ENCODE measurements around the gene KLHL1.

KLHL1 gene

DNA sequence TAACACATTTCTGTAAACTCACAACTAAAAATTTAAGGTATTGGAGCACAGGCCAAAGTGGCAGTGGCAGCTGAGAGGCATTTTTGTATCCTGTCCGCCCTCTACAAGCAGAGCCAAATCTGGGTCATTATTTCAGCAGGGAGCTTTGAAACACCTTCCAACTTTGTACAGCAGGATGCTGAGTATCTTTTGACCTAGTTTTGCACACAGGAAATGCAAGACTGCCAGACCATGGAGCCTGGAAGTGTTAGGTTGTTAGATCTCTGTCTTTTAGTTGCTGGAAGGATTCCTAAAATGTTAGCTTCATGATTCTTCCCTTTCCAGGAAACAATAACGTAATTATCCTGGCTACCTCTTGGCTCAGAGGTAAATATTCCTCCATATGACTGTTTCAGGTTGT is 149.2 kb downstream of the KLHL1 start:
- Histone ChIP-seq H3K4me3 (ENCODE audit: control insufficient read depth in 1 of 7, extremely low read depth in 1 of 7, insufficient read depth in 4 of 7, low read depth in 2 of 7, low read length in 6 of 7) (no peak overlapping the region), H3K9me3 (ENCODE audit: control extremely low read depth in 1 of 5, control insufficient read depth in 4 of 5, insufficient read depth in 2 of 5, low read depth in 1 of 5, low read length in 4 of 5) (no peaks in the 10 kb centered on the region), H3K4me1 (ENCODE audit: control extremely low read depth in 1 of 4, control insufficient read depth in 4 of 4, insufficient read depth in 4 of 4, low read length in 3 of 4) (peaks cover 0 to 10% (median 0%) of the 10 kb centered on the region in 4 experiments), H3K36me3 (ENCODE audit: control insufficient read depth in 4 of 4, insufficient read depth in 4 of 4, low read length in 3 of 4) (no peaks in the 10 kb centered on the region), H3K27me3 (replicated peaks in 2 of 5; ENCODE audit: control insufficient read depth in 4 of 5, insufficient read depth in 5 of 5, low read length in 4 of 5) (no peaks in the 10 kb centered on the region), H3K27ac (ENCODE audit: insufficient read depth in 1 of 2, low read depth in 1 of 2, low read length in 2 of 2, poor library complexity in 1 of 2, severe bottlenecking in 2 of 2) (no peak overlapping the region)
- DNase-seq = no peak
- POLR2A ChIA-PET = no interaction called here
- CTCF ChIA-PET = interaction anchor here (0.6 kb wide), 1 partner anchor 341 kb away, joined by 3 read pairs; no protein-coding TSS in a partner anchor
- WGBS (ENCODE audit: insufficient coverage) = 100% methylated on average over 1 of the region's 2 CpGs

DNA sequence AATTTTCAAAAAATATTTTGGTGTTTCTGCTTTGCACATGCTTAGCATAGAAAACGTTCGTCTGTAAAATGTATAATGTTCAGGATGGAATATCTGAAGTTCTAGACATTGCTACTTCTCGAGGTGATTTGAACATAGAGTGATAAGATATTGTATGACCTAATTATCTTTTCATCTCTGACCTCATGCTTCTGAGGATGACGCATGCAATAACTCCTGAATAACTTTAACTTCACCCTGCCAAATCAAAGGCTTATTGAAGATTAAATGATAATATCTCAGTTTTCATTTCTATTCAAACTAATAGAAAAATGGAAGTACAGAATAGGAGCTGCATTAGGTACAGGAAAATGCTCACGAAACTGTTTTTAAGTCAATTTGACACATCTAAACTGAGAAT is 151.4 kb downstream of the KLHL1 start:
- 100% methylated on average over 2 of the region's 5 CpGs for WGBS (ENCODE audit: insufficient coverage)
- H3K9me3 ChIP-seq (ENCODE audit: control extremely low read depth in 1 of 5, control insufficient read depth in 4 of 5, insufficient read depth in 2 of 5, low read depth in 1 of 5, low read length in 4 of 5) = no peaks in the 10 kb centered on the region
- no peak overlapping the region for H3K4me3 ChIP-seq (ENCODE audit: control insufficient read depth in 1 of 7, extremely low read depth in 1 of 7, insufficient read depth in 4 of 7, low read depth in 2 of 7, low read length in 6 of 7)
- H3K4me1 ChIP-seq (ENCODE audit: control extremely low read depth in 1 of 4, control insufficient read depth in 4 of 4, insufficient read depth in 4 of 4, low read length in 3 of 4) = peaks cover 0 to 10% (median 0%) of the 10 kb centered on the region in 4 experiments
- H3K27ac ChIP-seq (ENCODE audit: insufficient read depth in 1 of 2, low read depth in 1 of 2, low read length in 2 of 2, poor library complexity in 1 of 2, severe bottlenecking in 2 of 2) = no peak overlapping the region
- POLR2A ChIA-PET = no interaction called here
- no peak for DNase-seq
- H3K27me3 ChIP-seq (replicated peaks in 2 of 5; ENCODE audit: control insufficient read depth in 4 of 5, insufficient read depth in 5 of 5, low read length in 4 of 5) = no peaks in the 10 kb centered on the region
- no peaks in the 10 kb centered on the region for H3K36me3 ChIP-seq (ENCODE audit: control insufficient read depth in 4 of 4, insufficient read depth in 4 of 4, low read length in 3 of 4)
- CTCF ChIA-PET = no interaction called here

DNA sequence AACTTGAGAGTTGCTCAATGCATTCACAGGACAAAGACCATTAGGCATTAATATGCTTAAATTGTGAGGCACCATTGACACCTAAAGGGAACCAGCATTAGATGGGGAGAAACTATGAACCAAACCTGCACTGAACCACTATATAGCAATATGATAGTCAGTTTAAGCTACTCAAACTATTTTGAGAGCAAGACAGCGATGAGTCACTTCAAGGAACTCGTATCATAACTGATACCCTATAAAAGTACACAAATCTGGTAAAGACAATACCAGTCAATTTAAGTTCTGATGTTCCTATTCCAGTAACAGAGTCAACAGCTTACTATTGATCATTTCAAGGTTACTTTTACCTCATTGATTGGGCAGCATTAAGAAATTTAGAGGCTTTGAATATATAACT is 151.9 kb downstream of the KLHL1 start:
- Histone ChIP-seq H3K27ac (ENCODE audit: insufficient read depth in 1 of 2, low read depth in 1 of 2, low read length in 2 of 2, poor library complexity in 1 of 2, severe bottlenecking in 2 of 2) (no peak overlapping the region), H3K36me3 (ENCODE audit: control insufficient read depth in 4 of 4, insufficient read depth in 4 of 4, low read length in 3 of 4) (no peaks in the 10 kb centered on the region), H3K27me3 (replicated peaks in 2 of 5; ENCODE audit: control insufficient read depth in 4 of 5, insufficient read depth in 5 of 5, low read length in 4 of 5) (no peaks in the 10 kb centered on the region), H3K4me3 (ENCODE audit: control insufficient read depth in 1 of 7, extremely low read depth in 1 of 7, insufficient read depth in 4 of 7, low read depth in 2 of 7, low read length in 6 of 7) (no peak overlapping the region), H3K4me1 (ENCODE audit: control extremely low read depth in 1 of 4, control insufficient read depth in 4 of 4, insufficient read depth in 4 of 4, low read length in 3 of 4) (peaks cover 0 to 10% (median 0%) of the 10 kb centered on the region in 4 experiments), H3K9me3 (ENCODE audit: control extremely low read depth in 1 of 5, control insufficient read depth in 4 of 5, insufficient read depth in 2 of 5, low read depth in 1 of 5, low read length in 4 of 5) (no peaks in the 10 kb centered on the region)
- 100% methylated on average over 2 of the region's 2 CpGs for WGBS (ENCODE audit: insufficient coverage)
- ChIA-PET POLR2A (no interaction called here), CTCF (no interaction called here)
- no peak for DNase-seq

DNA sequence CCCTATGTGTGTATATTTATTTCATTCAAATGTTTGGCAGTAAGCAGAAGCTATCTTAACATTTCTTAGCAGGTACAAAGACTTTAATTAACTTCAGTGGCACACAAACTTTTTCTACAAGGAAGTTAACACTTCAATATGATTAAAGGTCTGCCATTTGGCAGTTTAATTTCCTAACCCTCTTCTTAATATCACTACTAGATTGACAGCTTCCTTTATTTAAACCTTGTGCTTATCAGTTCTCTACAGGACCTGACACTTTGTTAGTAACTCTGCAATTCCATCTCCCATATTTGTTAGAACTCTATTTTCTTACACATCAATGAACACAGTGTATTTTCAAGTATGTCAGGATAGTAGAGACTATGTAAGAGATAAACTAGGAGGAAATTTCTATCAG is 153.0 kb downstream of the KLHL1 start:
- H3K4me3 ChIP-seq (ENCODE audit: control insufficient read depth in 1 of 7, extremely low read depth in 1 of 7, insufficient read depth in 4 of 7, low read depth in 2 of 7, low read length in 6 of 7) = no peak overlapping the region
- no peaks in the 10 kb centered on the region for H3K9me3 ChIP-seq (ENCODE audit: control extremely low read depth in 1 of 5, control insufficient read depth in 4 of 5, insufficient read depth in 2 of 5, low read depth in 1 of 5, low read length in 4 of 5)
- CTCF ChIA-PET = no interaction called here
- H3K27ac ChIP-seq (ENCODE audit: insufficient read depth in 1 of 2, low read depth in 1 of 2, low read length in 2 of 2, poor library complexity in 1 of 2, severe bottlenecking in 2 of 2) = peak overlapping the region in 1 of 2 experiments; percentile 9
- POLR2A ChIA-PET = no interaction called here
- peaks cover 0 to 10% (median 0%) of the 10 kb centered on the region in 4 experiments for H3K4me1 ChIP-seq (ENCODE audit: control extremely low read depth in 1 of 4, control insufficient read depth in 4 of 4, insufficient read depth in 4 of 4, low read length in 3 of 4)
- H3K27me3 ChIP-seq (replicated peaks in 2 of 5; ENCODE audit: control insufficient read depth in 4 of 5, insufficient read depth in 5 of 5, low read length in 4 of 5) = no peaks in the 10 kb centered on the region
- peak in 2 of 3 donors; percentile 58 to 81 for DNase-seq
- H3K36me3 ChIP-seq (ENCODE audit: control insufficient read depth in 4 of 4, insufficient read depth in 4 of 4, low read length in 3 of 4) = no peaks in the 10 kb centered on the region

DNA sequence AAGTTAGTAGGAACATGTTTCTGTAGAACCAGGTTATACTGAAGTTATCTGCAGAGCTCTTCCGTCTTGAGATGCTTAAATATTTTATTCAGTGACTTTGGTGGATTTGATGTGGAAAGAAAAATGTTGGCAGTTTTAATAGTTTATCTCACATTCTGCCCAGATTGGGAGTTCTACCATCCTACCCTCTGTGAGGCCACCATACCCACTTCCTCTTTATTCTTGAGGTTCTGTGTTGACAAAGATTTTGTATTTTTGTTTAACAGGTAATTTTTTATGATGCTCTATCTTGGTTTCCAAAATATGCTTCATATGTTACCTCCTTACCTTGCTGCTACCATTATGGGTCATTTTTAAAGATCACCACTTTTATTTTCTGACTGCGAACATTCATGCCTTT is 156.8 kb downstream of the KLHL1 start:
- Histone ChIP-seq H3K27ac (ENCODE audit: insufficient read depth in 1 of 2, low read depth in 1 of 2, low read length in 2 of 2, poor library complexity in 1 of 2, severe bottlenecking in 2 of 2) (no peak overlapping the region), H3K36me3 (ENCODE audit: control insufficient read depth in 4 of 4, insufficient read depth in 4 of 4, low read length in 3 of 4) (no peaks in the 10 kb centered on the region), H3K27me3 (replicated peaks in 2 of 5; ENCODE audit: control insufficient read depth in 4 of 5, insufficient read depth in 5 of 5, low read length in 4 of 5) (no peaks in the 10 kb centered on the region), H3K4me1 (ENCODE audit: control extremely low read depth in 1 of 4, control insufficient read depth in 4 of 4, insufficient read depth in 4 of 4, low read length in 3 of 4) (peaks cover 4 to 23% (median 4%) of the 10 kb centered on the region in 4 experiments), H3K4me3 (ENCODE audit: control insufficient read depth in 1 of 7, extremely low read depth in 1 of 7, insufficient read depth in 4 of 7, low read depth in 2 of 7, low read length in 6 of 7) (no peak overlapping the region), H3K9me3 (ENCODE audit: control extremely low read depth in 1 of 5, control insufficient read depth in 4 of 5, insufficient read depth in 2 of 5, low read depth in 1 of 5, low read length in 4 of 5) (no peaks in the 10 kb centered on the region)
- peak in 2 of 3 donors; percentile 22 to 30 for DNase-seq
- POLR2A ChIA-PET = no interaction called here
- WGBS (ENCODE audit: insufficient coverage) = 100% methylated on average over 1 of the region's 2 CpGs
- CTCF ChIA-PET = no interaction called here

DNA sequence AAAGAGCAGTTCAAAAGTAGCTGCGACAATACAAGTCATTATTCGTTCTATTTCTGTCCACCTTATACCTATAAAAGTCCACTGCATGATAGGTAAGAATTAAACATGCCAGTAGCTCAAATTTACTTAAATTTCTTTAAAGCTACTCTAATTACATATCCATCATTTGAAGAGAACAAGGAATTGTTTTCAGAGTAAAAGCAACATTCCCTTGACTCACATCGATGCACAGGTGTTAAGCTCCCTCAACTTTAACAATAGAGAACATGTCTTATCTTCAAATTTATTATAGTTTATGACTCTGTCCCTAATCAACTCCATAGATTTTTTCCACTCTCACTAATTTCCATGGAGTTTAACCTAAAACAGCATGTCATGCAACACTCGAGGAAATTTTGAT is 158.1 kb downstream of the KLHL1 start:
- no peak for DNase-seq
- no peaks in the 10 kb centered on the region for H3K27me3 ChIP-seq (replicated peaks in 2 of 5; ENCODE audit: control insufficient read depth in 4 of 5, insufficient read depth in 5 of 5, low read length in 4 of 5)
- ChIA-PET CTCF (no interaction called here), POLR2A (no interaction called here)
- WGBS (ENCODE audit: insufficient coverage) = 100% methylated on average over 2 of the region's 4 CpGs
- no peak overlapping the region for H3K4me3 ChIP-seq (ENCODE audit: control insufficient read depth in 1 of 7, extremely low read depth in 1 of 7, insufficient read depth in 4 of 7, low read depth in 2 of 7, low read length in 6 of 7)
- no peaks in the 10 kb centered on the region for H3K9me3 ChIP-seq (ENCODE audit: control extremely low read depth in 1 of 5, control insufficient read depth in 4 of 5, insufficient read depth in 2 of 5, low read depth in 1 of 5, low read length in 4 of 5)
- H3K36me3 ChIP-seq (ENCODE audit: control insufficient read depth in 4 of 4, insufficient read depth in 4 of 4, low read length in 3 of 4) = no peaks in the 10 kb centered on the region
- no peak overlapping the region for H3K27ac ChIP-seq (ENCODE audit: insufficient read depth in 1 of 2, low read depth in 1 of 2, low read length in 2 of 2, poor library complexity in 1 of 2, severe bottlenecking in 2 of 2)
- H3K4me1 ChIP-seq (ENCODE audit: control extremely low read depth in 1 of 4, control insufficient read depth in 4 of 4, insufficient read depth in 4 of 4, low read length in 3 of 4) = peaks cover 4 to 19% (median 4%) of the 10 kb centered on the region in 4 experiments

DNA sequence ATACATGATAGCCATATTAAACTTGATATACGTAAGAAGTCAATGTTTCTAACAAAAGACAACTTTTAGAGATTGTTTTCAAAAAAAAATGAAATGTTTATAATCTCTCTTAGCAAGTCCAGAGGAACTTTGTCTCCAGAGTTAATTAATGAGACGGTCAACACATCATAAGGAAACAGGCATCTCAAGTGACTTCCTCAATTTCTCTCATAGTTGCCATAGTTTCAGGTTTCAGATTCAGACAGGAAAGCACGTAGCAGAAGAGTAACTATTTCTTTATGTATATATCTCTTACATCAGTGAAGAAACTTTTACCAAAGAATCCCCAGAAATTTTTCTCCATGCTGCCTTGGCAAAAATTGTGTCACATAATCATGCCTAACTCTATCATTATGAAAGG is 160.2 kb downstream of the KLHL1 start:
- whole genome bisulfite sequencing (ENCODE audit: insufficient coverage) = 0% methylated on average over 1 of the region's 3 CpGs
- Histone ChIP-seq H3K4me1 (ENCODE audit: control extremely low read depth in 1 of 4, control insufficient read depth in 4 of 4, insufficient read depth in 4 of 4, low read length in 3 of 4) (peaks cover 4 to 13% (median 4%) of the 10 kb centered on the region in 4 experiments), H3K27me3 (replicated peaks in 2 of 5; ENCODE audit: control insufficient read depth in 4 of 5, insufficient read depth in 5 of 5, low read length in 4 of 5) (no peaks in the 10 kb centered on the region), H3K36me3 (ENCODE audit: control insufficient read depth in 4 of 4, insufficient read depth in 4 of 4, low read length in 3 of 4) (no peaks in the 10 kb centered on the region), H3K27ac (ENCODE audit: insufficient read depth in 1 of 2, low read depth in 1 of 2, low read length in 2 of 2, poor library complexity in 1 of 2, severe bottlenecking in 2 of 2) (peak overlapping the region in 1 of 2 experiments; percentile 37), H3K4me3 (ENCODE audit: control insufficient read depth in 1 of 7, extremely low read depth in 1 of 7, insufficient read depth in 4 of 7, low read depth in 2 of 7, low read length in 6 of 7) (peak overlapping the region in 2 of 7 experiments; percentile 5 to 50), H3K9me3 (ENCODE audit: control extremely low read depth in 1 of 5, control insufficient read depth in 4 of 5, insufficient read depth in 2 of 5, low read depth in 1 of 5, low read length in 4 of 5) (no peaks in the 10 kb centered on the region)
- peak; percentile 70 to 95 (median 89) for DNase-seq
- CTCF ChIA-PET = no interaction called here
- POLR2A ChIA-PET = no interaction called here

Measured in common myeloid progenitor, CD34-positive (primary cell).